Placental epithelial cell (primary cell): ENCODE measurements around the gene CCL21. TPM values are rescaled to one million over a fixed set of nuclear protein-coding genes. Genes with fewer than 3 reads are reported as not detected.

Source experiments
- small RNA-seq: library from RNA; depleted of rRNA; stranded (forward); fragments of <200 nt; gene quantifications from one replicate; pipeline ENCODE3, GENCODE V24; 2012
- total RNA-seq: library from RNA; depleted of rRNA; stranded (reverse); fragments of >200 nt; gene quantifications from 2 replicates; pipeline ENCODE4 v1.2.3, GENCODE V29; 2012

CCL21 gene
- total RNA-seq, result not detected in 2 replicates

GRCh38 chr9:34710023-34710422, at the start of gene CCL21:
CCL21 (minus strand) TSS chr9:34710136; CDS start chr9:34710066, 70 bp downstream.

GRCh38 chr9:34690983-34691935, 18.7 kb downstream of the CCL21 start, which contains the start of gene CCL19:
CCL19 (minus strand) TSS chr9:34691276; CDS start chr9:34691139, 137 bp downstream.

GRCh38 chr9:34662526-34663302, 47.2 kb downstream of the CCL21 start, which contains the start of gene CCL27:
CCL27 (minus strand) TSS chr9:34662657; CDS start chr9:34662633, 24 bp downstream.

Small RNA genes lying within 50 kb of the gene (small RNA-seq; reads per million reads assigned to genes)
- not detected for gene CCL27

Other genes with a start within 250 kb of the CCL21 start
- gene ENHO, start 187.1 kb downstream of the CCL21 start, total RNA-seq, result not detected in 2 replicates
- not detected in 2 replicates for gene CNTFR, start 120.4 kb downstream of the CCL21 start, total RNA-seq
- gene RPP25L, start 98.0 kb downstream of the CCL21 start, total RNA-seq, result 16.1 and 32.2 TPM in 2 replicates
- 102 and 104 TPM in 2 replicates for gene DCTN3, start 89.6 kb downstream of the CCL21 start, total RNA-seq
- gene ARID3C, start 81.1 kb downstream of the CCL21 start, total RNA-seq, result not detected in 2 replicates
- gene SIGMAR1, start 72.3 kb downstream of the CCL21 start, total RNA-seq, result 46.3 and 71.0 TPM in 2 replicates
- gene GALT, start 63.5 kb downstream of the CCL21 start, total RNA-seq, result 70.6 and 84.8 TPM in 2 replicates
- 22.6 and 37.7 TPM in 2 replicates for gene IL11RA, start 58.0 kb downstream of the CCL21 start, total RNA-seq
- not detected in 2 replicates for gene CCL27, start 47.5 kb downstream of the CCL21 start, total RNA-seq
- not detected in 2 replicates for gene CCL19, start 18.9 kb downstream of the CCL21 start, total RNA-seq
- gene PHF24, start 248.1 kb upstream of the CCL21 start, total RNA-seq, result 0.39 and 0.65 TPM in 2 replicates